H1 (cell line): Measurements from ENCODE around the gene ABCD2. TPM values are rescaled to one million over a fixed set of nuclear protein-coding genes. Genes with fewer than 3 reads are reported as not detected.

Source experiments
- CTCF ChIA-PET: fragments of 300-600 bp; sonication (Branson Sonifier 250); formaldehyde crosslinking; loops from one replicate; lab custom pipeline; 2021; ENCODE audit not compliant: partially characterized antibody; lab: Charles Lee
- POLR2A ChIA-PET: fragments of 300-600 bp; sonication (Branson Sonifier 250); formaldehyde crosslinking; loops from one replicate; lab custom pipeline; 2021; ENCODE audit warnings: inconsistent platforms; ENCODE audit not compliant: partially characterized antibody; lab: Charles Lee
- DNase-seq, 2 experiments: peaks; one replicate each; pipeline versions ENCODE4 v3.0.0 to v3.0.0-alpha.2; 2010 to 2022; ENCODE audit warnings: low spot score in 2 of 2, low read depth in 1 of 2, mixed read lengths in 1 of 2
- FAIRE-seq: peaks from 2 replicates; lab custom pipeline; 2011; peaks lifted over from hg19 to GRCh38; lab: Jason Lieb, UNC
- H2AFZ ChIP-seq: 2 replicates; pipeline ENCODE4 v1.8.1; 2012; ENCODE audit warnings: low read length, inconsistent platforms
- H2AK5ac ChIP-seq: 2 replicates; pipeline ENCODE4 v1.6.1; 2013; ENCODE audit warnings: low read depth, low read length
- H2BK120ac ChIP-seq: replicated peaks from 2 replicates; pipeline ENCODE3; 2013; ENCODE audit warnings: low read depth, low read length, inconsistent platforms
- H2BK12ac ChIP-seq: 2 replicates; pipeline ENCODE4 v1.6.1; 2013; ENCODE audit warnings: low read depth, low read length
- H2BK15ac ChIP-seq: 2 replicates; pipeline ENCODE4 v1.6.1; 2013; ENCODE audit warnings: low read length
- H2BK20ac ChIP-seq: 2 replicates; pipeline ENCODE4 v1.6.1; 2013; ENCODE audit warnings: low read length
- H2BK5ac ChIP-seq: 2 replicates; pipeline ENCODE4 v1.6.1; 2013; ENCODE audit warnings: low read depth, low read length
- H3K14ac ChIP-seq: 2 replicates; pipeline ENCODE4 v1.6.1; 2013; ENCODE audit warnings: inconsistent platforms; ENCODE audit not compliant: insufficient read length
- H3K18ac ChIP-seq: 2 replicates; pipeline ENCODE4 v1.6.1; 2013; ENCODE audit warnings: low read length; ENCODE audit errors: extremely low read depth
- H3K23ac ChIP-seq: 2 replicates; pipeline ENCODE4 v1.6.1; 2013; ENCODE audit warnings: inconsistent platforms; ENCODE audit not compliant: insufficient read length
- H3K23me2 ChIP-seq: 2 replicates; pipeline ENCODE4 v1.6.1; 2013; ENCODE audit warnings: low read depth, low read length
- H3K27ac ChIP-seq: 2 replicates; pipeline ENCODE4 v1.6.1; 2011; ENCODE audit warnings: low read depth, low read length, inconsistent platforms
- H3K27me3 ChIP-seq, 4 experiments: replicated peaks in 1 of 4; 1 replicate in 1 of 4; 2 replicates in 3 of 4; pipeline versions ENCODE4 v1.6.1 to v1.8.1; 2011 to 2013; ENCODE audit warnings: low read length in 3 of 4, mild to moderate bottlenecking in 3 of 4, inconsistent platforms in 2 of 4, mixed read lengths in 2 of 4, moderate library complexity in 1 of 4; ENCODE audit not compliant: control insufficient read depth in 3 of 4, insufficient read depth in 3 of 4; ENCODE audit errors: extremely low read depth in 1 of 4
- H3K36me3 ChIP-seq, 4 experiments: 2 replicates each; pipeline versions ENCODE4 v1.6.1 to v1.8.1; 2011 to 2013; ENCODE audit warnings: mild to moderate bottlenecking in 4 of 4, low read length in 3 of 4, moderate library complexity in 2 of 4, control low read depth in 1 of 4, inconsistent platforms in 1 of 4; ENCODE audit not compliant: insufficient read depth in 4 of 4, control insufficient read depth in 2 of 4
- H3K4ac ChIP-seq: replicated peaks from 2 replicates; pipeline ENCODE3; 2013; ENCODE audit warnings: low read length, low read depth, mixed read lengths, inconsistent platforms; ENCODE audit not compliant: insufficient read length
- H3K4me1 ChIP-seq, 4 experiments: replicated peaks in 1 of 4; 1 replicate in 1 of 4; 2 replicates in 3 of 4; pipeline versions ENCODE4 v1.6.1 to v1.8.1; 2011 to 2013; ENCODE audit warnings: low read length in 3 of 4, inconsistent platforms in 2 of 4, mixed read lengths in 1 of 4; ENCODE audit not compliant: insufficient read depth in 4 of 4, control insufficient read depth in 3 of 4
- H3K4me2 ChIP-seq, 2 experiments: 2 replicates each; pipeline versions ENCODE4 v1.6.1 to v1.8.1; 2011 to 2013; ENCODE audit warnings: low read depth in 2 of 2, low read length in 2 of 2, control low read depth in 1 of 2, inconsistent platforms in 1 of 2, mild to moderate bottlenecking in 1 of 2; ENCODE audit not compliant: insufficient read depth in 1 of 2
- H3K4me3 ChIP-seq, 4 experiments: fragments of 200-600, 300-600 bp in 1 of 4; sonication (generic), shearing (Covaris generic), sonication (Bioruptor Twin) in 1 of 4; 2 replicates each; pipeline versions ENCODE4 v1.5.1 to v1.8.1; 2011 to 2016; ENCODE audit warnings: low read length in 4 of 4, low read depth in 3 of 4, control low read depth in 2 of 4, inconsistent platforms in 2 of 4, mild to moderate bottlenecking in 2 of 4, mixed read lengths in 1 of 4, moderate library complexity in 1 of 4; ENCODE audit not compliant: insufficient read depth in 2 of 4; ENCODE audit errors: extremely low read depth in 1 of 4
- H3K56ac ChIP-seq: replicated peaks from 2 replicates; pipeline ENCODE3; 2013; ENCODE audit warnings: low read depth, mild to moderate bottlenecking, mixed read lengths, low read length, inconsistent platforms; ENCODE audit not compliant: insufficient read length
- H3K79me1 ChIP-seq: 2 replicates; pipeline ENCODE4 v1.6.1; 2013; ENCODE audit warnings: low read depth, low read length, control low read depth
- H3K79me2 ChIP-seq, 2 experiments: 2 replicates each; pipeline versions ENCODE4 v1.6.1 to v1.8.1; 2012 to 2013; ENCODE audit warnings: low read length in 2 of 2, mild to moderate bottlenecking in 2 of 2, inconsistent platforms in 1 of 2; ENCODE audit not compliant: insufficient read depth in 2 of 2, control insufficient read depth in 1 of 2
- H3K9ac ChIP-seq, 4 experiments: replicated peaks in 1 of 4; 1 replicate in 1 of 4; 2 replicates in 3 of 4; pipeline versions ENCODE4 v1.6.1 to v1.8.1; 2011 to 2013; ENCODE audit warnings: low read depth in 3 of 4, low read length in 3 of 4, control low read depth in 2 of 4, mild to moderate bottlenecking in 2 of 4, moderate library complexity in 2 of 4, inconsistent platforms in 1 of 4; ENCODE audit errors: extremely low read depth in 1 of 4
- H3K9me3 ChIP-seq, 2 experiments: 2 replicates each; pipeline versions ENCODE4 v1.6.1 to v1.8.1; 2012 to 2013; ENCODE audit warnings: mild to moderate bottlenecking in 2 of 2, moderate library complexity in 2 of 2, control low read depth in 1 of 2, inconsistent platforms in 1 of 2, low read depth in 1 of 2, low read length in 1 of 2, mixed read lengths in 1 of 2; ENCODE audit not compliant: insufficient read depth in 2 of 2
- H4K20me1 ChIP-seq, 2 experiments: replicated peaks in 1 of 2; 2 replicates each; pipeline versions ENCODE3 to v1.8.1; 2011 to 2013; ENCODE audit warnings: inconsistent platforms in 2 of 2, low read length in 2 of 2, mild to moderate bottlenecking in 1 of 2; ENCODE audit not compliant: insufficient read depth in 2 of 2, control insufficient read depth in 1 of 2
- H4K5ac ChIP-seq: 2 replicates; pipeline ENCODE4 v1.6.1; 2013; ENCODE audit warnings: low read length, low read depth, mixed read lengths, inconsistent platforms; ENCODE audit not compliant: insufficient read length
- H4K8ac ChIP-seq: 2 replicates; pipeline ENCODE4 v1.8.0; 2013; ENCODE audit warnings: mild to moderate bottlenecking, moderate library complexity, low read length, inconsistent platforms; ENCODE audit not compliant: insufficient read depth; ENCODE audit errors: extremely low read depth
- H4K91ac ChIP-seq: replicated peaks from 2 replicates; pipeline ENCODE3; 2013; ENCODE audit warnings: low read length, mixed read lengths, inconsistent platforms; ENCODE audit not compliant: insufficient read length
- ASH2L ChIP-seq: fragments of 200-600, 300-600 bp; sonication (generic); IDR thresholded peaks from one replicate; pipeline ENCODE4 v1.7.1; 2017; ENCODE audit warnings: low read length
- BCL11A ChIP-seq, 2 experiments: IDR thresholded peaks; one replicate each; pipeline ENCODE4 v1.6.1; 2011; ENCODE audit warnings: low read depth in 2 of 2, low read length in 2 of 2, mild to moderate bottlenecking in 2 of 2
- CEBPB ChIP-seq: IDR thresholded peaks from 2 replicates; pipeline ENCODE4 v1.6.1; 2012; ENCODE audit warnings: low read depth, low read length
- GABPA ChIP-seq: IDR thresholded peaks from 2 replicates; pipeline ENCODE4 v1.6.1; 2011; ENCODE audit warnings: mild to moderate bottlenecking, low read length, moderate library complexity, borderline replicate concordance; ENCODE audit not compliant: insufficient read depth
- SIX5 ChIP-seq: IDR thresholded peaks from 2 replicates; pipeline ENCODE4 v1.6.1; 2011; ENCODE audit warnings: mild to moderate bottlenecking, low read depth, low read length
- SP1 ChIP-seq: IDR thresholded peaks from 2 replicates; pipeline ENCODE4 v1.6.1; 2011; ENCODE audit warnings: low read depth, low read length
- polyA plus RNA-seq, 7 experiments: library from polyadenylated mRNA; depleted of rRNA in 3 of 7; stranded (reverse) in 5 of 7; unstranded in 2 of 7; fragments of >200 nt in 5 of 7; fragments of 200-250 nt in 2 of 7; gene quantifications; 1 replicate in 5 of 7; 2 replicates in 1 of 7; 4 replicates in 1 of 7; pipeline versions ENCODE4 v1.2.1 to v1.2.3, GENCODE V29; 2011 to 2013; ENCODE audit warnings: missing spikeins in 2 of 7, mixed read lengths in 2 of 7
- total RNA-seq: library from RNA; stranded (reverse); fragmentation: NEBNext Ultra II Directional; extraction: Animal tissue kit (Norgen Biotek cat#: 25700); gene quantifications from 2 replicates; pipeline ENCODE4 v1.2.1, GENCODE V29; 2021
- TF ChIP-seq, protein P1 (sequence below): IDR thresholded peaks from 2 replicates; pipeline ENCODE4 v1.6.1; 2011; ENCODE audit warnings: low read depth, mild to moderate bottlenecking, low read length; ENCODE audit not compliant: insufficient read depth

Gene ABCD2
- total and polyA plus RNA-seq, 2 of the 8 experiments (the other 6 are each of a cell fraction or from before 2014, with no cell fraction given) = not detected

DNA sequence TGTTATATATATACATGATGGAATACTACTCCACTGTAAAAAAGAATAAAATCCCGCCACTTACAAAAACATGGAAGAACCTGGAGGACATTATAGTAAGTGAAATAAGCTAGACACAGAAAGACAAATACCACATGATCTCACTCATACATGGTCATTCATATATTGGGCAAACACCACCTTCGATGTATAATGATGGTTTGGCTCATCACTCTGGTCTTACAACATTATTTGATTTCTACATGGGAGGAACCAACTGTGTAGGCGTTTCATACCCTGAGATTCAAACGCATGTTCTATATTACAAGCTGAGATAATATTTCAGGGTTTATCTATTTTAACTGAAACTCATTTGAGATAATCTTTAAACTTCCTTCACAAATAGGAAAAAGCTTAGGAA lies 48.3 kb downstream of the ABCD2 start (continued):
- no peak for TF ChIP-seq BCL11A (IDR thresholded peaks at IDR 0.05; ENCODE audit: low read depth in 2 of 2, low read length in 2 of 2)
- TF ChIP-seq, all 59 proteins: peak for 0

DNA sequence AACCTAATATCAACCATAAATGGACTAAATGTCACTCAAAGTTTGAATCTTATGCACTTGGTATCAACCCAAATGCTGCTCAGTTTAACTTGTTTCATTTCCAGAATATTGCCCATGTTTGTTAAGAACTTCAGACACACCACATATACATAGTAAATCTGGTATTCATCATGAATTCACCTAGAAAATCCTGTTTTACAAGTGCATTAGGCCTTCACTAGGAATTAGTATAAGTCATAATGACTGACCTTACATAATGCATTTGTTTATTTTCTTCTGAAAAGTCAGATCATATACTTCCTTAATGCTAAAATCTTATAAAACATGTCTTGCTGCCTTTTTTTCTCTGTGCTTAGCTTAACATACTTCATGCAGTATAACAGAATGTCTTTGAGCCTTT lies 66.1 kb downstream of the ABCD2 start:
- no peak overlapping the region for H4K8ac ChIP-seq
- DNase-seq (no peak), FAIRE-seq (no peak)
- TF ChIP-seq GABPA (no peak), BCL11A (IDR thresholded peaks at IDR 0.05; ENCODE audit: low read depth in 2 of 2, low read length in 2 of 2) (no peak), CEBPB (no peak), SIX5 (no peak), ASH2L (no peak), SP1 (no peak)
- TF ChIP-seq, protein P1, sequence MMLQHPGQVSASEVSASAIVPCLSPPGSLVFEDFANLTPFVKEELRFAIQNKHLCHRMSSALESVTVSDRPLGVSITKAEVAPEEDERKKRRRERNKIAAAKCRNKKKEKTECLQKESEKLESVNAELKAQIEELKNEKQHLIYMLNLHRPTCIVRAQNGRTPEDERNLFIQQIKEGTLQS = no peak
- no peak overlapping the region for H3K18ac ChIP-seq
- no peaks in the 10 kb centered on the region for H3K23me2 ChIP-seq
- no peak overlapping the region for H2BK20ac ChIP-seq
- no peak overlapping the region for H3K4me3 ChIP-seq
- no peaks in the 10 kb centered on the region for H3K27me3 ChIP-seq
- no peak overlapping the region for H2AFZ ChIP-seq
- no peak overlapping the region for H4K91ac ChIP-seq
- no peaks in the 10 kb centered on the region for H3K79me1 ChIP-seq
- H4K20me1 ChIP-seq = no peaks in the 10 kb centered on the region
- H3K9me3 ChIP-seq = peaks cover 5 to 15% of the 10 kb centered on the region in 2 experiments
- H2AK5ac ChIP-seq = no peak overlapping the region
- no peak overlapping the region for H2BK120ac ChIP-seq
- H3K14ac ChIP-seq = no peak overlapping the region
- no peak overlapping the region for H3K27ac ChIP-seq
- no peak overlapping the region for H3K23ac ChIP-seq
- no peak overlapping the region for H2BK12ac ChIP-seq
- H3K9ac ChIP-seq = peak overlapping the region in 1 of 4 experiments; percentile 34; a peak in 1 of 7 replicates
- no peak overlapping the region for H3K4ac ChIP-seq
- no peak overlapping the region for H3K4me2 ChIP-seq
- no peak overlapping the region for H2BK15ac ChIP-seq
- no peak overlapping the region for H2BK5ac ChIP-seq
- CTCF ChIA-PET = no interaction called here
- no peak overlapping the region for H3K56ac ChIP-seq
- no peaks in the 10 kb centered on the region for H3K4me1 ChIP-seq
- POLR2A ChIA-PET = interaction anchor here (1.3 kb wide), 1 partner anchor 14 kb away, joined by 3 read pairs; no protein-coding TSS in a partner anchor
- no peaks in the 10 kb centered on the region for H3K36me3 ChIP-seq
- H3K79me2 ChIP-seq = no peaks in the 10 kb centered on the region
- no peak overlapping the region for H4K5ac ChIP-seq
